ENCODE data around the gene SPECC1.
"Not testable (repeated sequence)": the region's sequence is repeated elsewhere in the genome, so short reads cannot be mapped to it uniquely, and the experiment has no call there.

Gene SPECC1

DNA sequence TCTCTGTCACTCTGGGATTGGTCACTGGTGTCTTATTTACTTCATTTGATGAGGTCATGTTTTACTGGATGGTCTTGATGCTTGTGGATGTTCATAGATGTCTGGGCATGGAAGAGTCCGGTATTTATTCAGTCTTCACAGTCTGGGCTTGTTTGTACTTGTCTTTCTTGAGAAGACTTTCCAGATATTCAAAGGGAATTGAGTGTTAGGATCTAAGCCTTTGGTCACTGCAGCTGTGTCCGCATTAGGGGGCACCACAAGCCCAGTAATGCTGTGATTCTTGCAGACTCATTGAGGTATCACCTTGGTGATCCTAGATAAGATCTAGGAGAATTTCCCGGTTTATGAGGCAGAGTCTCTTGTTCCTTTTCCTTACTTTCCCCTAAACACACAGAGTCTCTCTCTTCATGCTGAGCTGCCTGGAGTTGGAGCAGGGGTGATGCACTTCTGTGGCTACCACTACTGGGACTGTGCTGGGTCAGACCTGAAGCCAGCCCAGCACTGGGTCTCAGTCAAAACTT is 214.7 kb downstream of the SPECC1 start:
- Histone ChIP-seq H3K27me3 (ENCODE audit: control insufficient read depth, insufficient read depth, low read length) (no peaks in the 10 kb centered on the region), H3K4me1 (ENCODE audit: control insufficient read depth, low read depth, low read length) (peaks cover 22% of the 10 kb centered on the region), H3K9me3 (ENCODE audit: control insufficient read depth, low read depth, low read length) (no peaks in the 10 kb centered on the region), H3K4me3 (ENCODE audit: low read length) (no peak overlapping the region), H3K9ac (ENCODE audit: low read length) (no peak overlapping the region), H3K27ac (ENCODE audit: low read length) (no peak overlapping the region), H3K36me3 (ENCODE audit: control insufficient read depth, low read depth, low read length) (peaks cover 10% of the 10 kb centered on the region)

DNA sequence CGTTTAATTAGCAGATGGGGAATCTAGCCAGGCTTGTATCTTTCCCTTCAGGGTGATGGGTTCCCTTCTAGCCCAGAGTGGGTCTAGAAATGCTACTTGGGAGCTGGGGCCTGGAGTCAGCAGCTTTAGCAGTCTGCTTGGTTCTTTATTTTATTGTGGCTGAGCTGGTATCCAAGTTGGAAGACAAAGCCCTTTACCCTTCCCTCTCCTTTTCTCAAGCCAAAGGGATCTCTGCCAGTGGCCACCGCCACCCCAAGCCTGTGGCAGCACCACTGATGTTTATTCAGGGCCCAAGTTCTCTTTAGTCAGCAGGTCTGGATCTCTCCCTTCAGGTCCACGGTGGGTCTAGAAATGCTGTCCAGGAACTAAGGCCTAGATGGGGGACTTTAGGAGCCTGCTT is 215.2 kb downstream of the SPECC1 start:
- no peaks in the 10 kb centered on the region for H3K9me3 ChIP-seq (ENCODE audit: control insufficient read depth, low read depth, low read length)
- H3K4me3 ChIP-seq (ENCODE audit: low read length) = no peak overlapping the region
- peaks cover 14% of the 10 kb centered on the region for H3K36me3 ChIP-seq (ENCODE audit: control insufficient read depth, low read depth, low read length)
- H3K4me1 ChIP-seq (ENCODE audit: control insufficient read depth, low read depth, low read length) = peaks cover 22% of the 10 kb centered on the region
- no peaks in the 10 kb centered on the region for H3K27me3 ChIP-seq (ENCODE audit: control insufficient read depth, insufficient read depth, low read length)
- H3K9ac ChIP-seq (ENCODE audit: low read length) = no peak overlapping the region
- no peak overlapping the region for H3K27ac ChIP-seq (ENCODE audit: low read length)

DNA sequence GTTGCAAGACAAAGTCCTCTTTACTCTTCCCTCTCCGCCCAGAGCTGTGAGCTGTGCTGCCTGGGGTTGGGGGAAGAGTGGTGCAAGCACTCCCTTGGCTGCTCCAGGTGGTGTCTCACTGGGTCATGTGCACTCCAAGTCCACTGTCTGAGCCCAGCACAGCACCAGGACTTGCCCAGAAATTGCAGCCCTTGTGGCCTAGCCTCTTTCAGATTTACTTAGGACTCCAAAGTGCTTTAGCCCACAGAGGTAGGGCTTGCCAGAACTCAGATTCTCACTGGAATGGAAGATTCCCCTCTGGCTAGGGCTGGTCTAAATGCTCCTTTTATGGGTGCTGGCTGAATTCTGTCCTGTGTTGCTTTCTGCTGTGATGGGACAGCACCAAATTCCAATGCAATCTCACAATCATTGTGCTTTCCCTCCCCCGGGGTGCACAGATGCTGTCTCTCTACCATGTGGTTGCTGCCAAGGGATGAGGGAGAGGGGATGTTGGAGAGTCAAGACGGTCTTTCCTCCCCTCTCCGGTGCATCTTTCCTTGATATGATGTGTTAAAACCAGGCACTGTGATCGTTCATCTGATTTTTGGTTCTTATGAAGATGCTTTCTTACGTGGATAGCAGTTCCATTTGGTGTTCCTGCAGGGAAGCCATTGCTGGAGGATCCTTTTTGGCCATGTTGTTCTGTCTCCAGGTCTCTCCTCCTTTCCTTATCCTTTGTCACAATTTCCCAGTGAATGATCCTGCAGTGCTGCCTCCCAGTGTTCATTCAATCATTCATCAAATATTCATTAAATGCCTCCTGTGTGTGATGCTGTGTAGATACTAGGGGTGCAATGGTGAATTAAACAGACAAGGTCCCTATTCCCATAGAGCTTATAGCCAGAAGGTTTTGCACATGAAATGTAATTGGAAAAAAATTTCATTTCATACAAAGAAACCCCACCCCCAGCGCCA is 216.3 kb downstream of the SPECC1 start:
- peaks cover 18% of the 10 kb centered on the region for H3K36me3 ChIP-seq (ENCODE audit: control insufficient read depth, low read depth, low read length)
- H3K27me3 ChIP-seq (ENCODE audit: control insufficient read depth, insufficient read depth, low read length) = no peaks in the 10 kb centered on the region
- peaks cover 27% of the 10 kb centered on the region for H3K4me1 ChIP-seq (ENCODE audit: control insufficient read depth, low read depth, low read length)
- no peak overlapping the region for H3K9ac ChIP-seq (ENCODE audit: low read length)
- no peak overlapping the region for H3K4me3 ChIP-seq (ENCODE audit: low read length)
- peak overlapping the region; percentile 15 for H3K27ac ChIP-seq (ENCODE audit: low read length)
- H3K9me3 ChIP-seq (ENCODE audit: control insufficient read depth, low read depth, low read length) = no peaks in the 10 kb centered on the region

DNA sequence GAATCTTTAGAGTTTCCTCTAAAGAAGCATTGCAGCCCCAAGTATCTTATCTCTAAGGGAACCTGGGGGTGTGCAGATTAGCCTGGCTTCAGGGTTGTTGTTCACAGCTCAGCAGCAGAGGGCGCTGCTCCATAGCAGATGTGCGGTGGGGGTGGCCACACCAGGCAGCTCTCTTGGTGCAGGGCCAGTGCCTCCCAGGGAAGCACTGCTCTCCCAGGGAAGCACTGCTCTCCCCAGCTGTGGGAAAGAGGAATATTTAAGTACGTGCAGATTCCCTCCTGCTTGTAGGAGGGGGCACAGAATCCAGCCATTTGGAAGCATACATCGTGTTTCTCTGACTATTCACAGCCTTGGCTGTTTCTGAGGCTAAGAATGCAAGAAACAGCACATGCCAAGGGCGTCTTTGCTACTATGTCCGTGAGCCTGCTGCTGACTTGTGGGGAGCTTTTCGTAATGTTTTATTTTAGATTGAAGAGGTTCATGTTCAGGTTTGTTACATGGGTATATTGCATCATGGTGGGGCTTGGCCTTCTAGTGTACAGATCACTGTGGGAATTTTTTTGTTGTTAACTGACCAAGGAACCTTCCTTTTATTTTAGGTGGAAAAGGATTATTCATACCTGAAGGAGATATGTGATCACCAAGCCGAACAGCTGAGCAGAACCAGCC is 217.8 kb downstream of the SPECC1 start:
- peaks cover 28% of the 10 kb centered on the region for H3K4me1 ChIP-seq (ENCODE audit: control insufficient read depth, low read depth, low read length)
- H3K9ac ChIP-seq (ENCODE audit: low read length) = no peak overlapping the region
- peaks cover 22% of the 10 kb centered on the region for H3K36me3 ChIP-seq (ENCODE audit: control insufficient read depth, low read depth, low read length)
- H3K27ac ChIP-seq (ENCODE audit: low read length) = no peak overlapping the region
- no peaks in the 10 kb centered on the region for H3K27me3 ChIP-seq (ENCODE audit: control insufficient read depth, insufficient read depth, low read length)
- H3K9me3 ChIP-seq (ENCODE audit: control insufficient read depth, low read depth, low read length) = no peaks in the 10 kb centered on the region
- H3K4me3 ChIP-seq (ENCODE audit: low read length) = no peak overlapping the region

DNA sequence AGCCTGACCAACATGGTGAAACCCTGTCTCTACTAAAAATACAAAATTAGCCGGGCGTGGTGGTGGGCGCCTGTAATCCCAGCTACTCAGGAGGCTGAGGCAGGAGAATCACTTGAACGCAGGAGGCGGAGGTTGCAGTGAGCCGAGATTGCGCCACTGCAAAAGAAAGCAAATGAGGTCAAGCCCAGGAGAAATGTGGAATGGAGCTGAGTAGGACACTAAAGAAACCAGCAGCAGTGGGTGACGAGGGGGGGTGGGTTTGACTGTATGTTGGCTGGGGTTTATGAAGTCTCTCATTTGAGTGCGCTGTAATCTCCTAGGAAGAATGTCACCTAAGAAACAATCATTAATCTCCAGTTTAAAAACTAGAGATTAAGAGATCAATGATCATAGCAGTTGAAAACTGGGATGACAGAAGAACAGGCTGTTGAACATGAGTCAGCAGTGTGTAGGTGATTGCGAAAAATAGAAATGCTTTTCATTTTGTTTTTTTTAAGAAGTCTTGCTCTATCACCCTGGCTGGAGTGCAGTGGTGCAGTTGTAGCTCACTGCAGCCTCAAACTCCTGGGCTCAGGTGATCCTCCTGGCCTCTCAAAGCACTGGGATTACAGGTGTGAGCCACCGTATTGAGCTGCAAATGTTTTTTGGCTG is 218.7 kb downstream of the SPECC1 start:
- H3K4me3 ChIP-seq (ENCODE audit: low read length); H3K9me3 ChIP-seq (ENCODE audit: control insufficient read depth, low read depth, low read length); H3K27me3 ChIP-seq (ENCODE audit: control insufficient read depth, insufficient read depth, low read length); H3K9ac ChIP-seq (ENCODE audit: low read length); H3K27ac ChIP-seq (ENCODE audit: low read length): not testable (repeated sequence)
- H3K36me3 ChIP-seq (ENCODE audit: control insufficient read depth, low read depth, low read length) = peaks cover 31% of the 10 kb centered on the region
- peaks cover 23% of the 10 kb centered on the region for H3K4me1 ChIP-seq (ENCODE audit: control insufficient read depth, low read depth, low read length)

DNA sequence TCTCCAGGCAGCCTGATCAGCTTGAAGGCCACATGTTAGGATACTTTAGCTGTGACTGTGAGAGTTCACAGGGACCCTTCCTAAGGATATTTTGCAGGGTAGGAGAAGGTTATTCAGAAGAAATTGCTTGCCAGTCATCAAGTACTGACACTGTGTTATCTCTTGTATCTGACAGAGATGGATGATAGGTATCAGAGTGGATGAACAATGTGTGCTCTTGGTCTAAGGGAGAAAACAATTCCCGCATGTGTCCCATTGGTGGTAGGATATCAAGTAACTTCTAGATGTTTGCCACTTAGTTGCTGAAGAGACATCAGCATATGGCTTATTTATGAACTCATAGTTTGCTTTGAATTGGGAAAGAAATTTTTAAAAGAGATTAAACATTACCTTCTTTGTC is 219.3 kb downstream of the SPECC1 start:
- Histone ChIP-seq H3K4me1 (ENCODE audit: control insufficient read depth, low read depth, low read length) (peaks cover 23% of the 10 kb centered on the region), H3K9me3 (ENCODE audit: control insufficient read depth, low read depth, low read length) (no peaks in the 10 kb centered on the region), H3K9ac (ENCODE audit: low read length) (no peak overlapping the region), H3K27me3 (ENCODE audit: control insufficient read depth, insufficient read depth, low read length) (no peaks in the 10 kb centered on the region), H3K36me3 (ENCODE audit: control insufficient read depth, low read depth, low read length) (peaks cover 36% of the 10 kb centered on the region), H3K27ac (ENCODE audit: low read length) (no peak overlapping the region), H3K4me3 (ENCODE audit: low read length) (no peak overlapping the region)

DNA sequence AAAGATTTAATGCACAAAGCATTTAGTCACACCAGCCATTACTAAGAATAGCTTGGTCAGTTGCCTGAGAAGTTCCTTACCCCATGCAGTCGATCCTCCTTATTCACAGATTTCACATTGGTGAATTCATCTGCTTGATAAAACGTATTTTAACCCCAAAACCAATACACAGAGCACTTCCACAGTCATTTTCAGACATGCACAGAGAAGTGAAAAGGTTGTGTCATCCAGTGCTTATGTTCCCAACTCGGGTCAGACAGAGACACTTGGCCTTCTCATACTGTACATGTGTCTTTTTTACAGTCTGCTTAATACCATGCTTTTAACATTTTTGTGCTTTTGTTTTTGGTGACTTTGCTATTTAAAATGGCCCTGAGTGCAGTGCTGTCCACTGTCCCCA is 219.7 kb downstream of the SPECC1 start:
- peaks cover 41% of the 10 kb centered on the region for H3K36me3 ChIP-seq (ENCODE audit: control insufficient read depth, low read depth, low read length)
- peaks cover 23% of the 10 kb centered on the region for H3K4me1 ChIP-seq (ENCODE audit: control insufficient read depth, low read depth, low read length)
- no peak overlapping the region for H3K4me3 ChIP-seq (ENCODE audit: low read length)
- H3K9ac ChIP-seq (ENCODE audit: low read length) = no peak overlapping the region
- H3K27ac ChIP-seq (ENCODE audit: low read length) = no peak overlapping the region
- no peaks in the 10 kb centered on the region for H3K9me3 ChIP-seq (ENCODE audit: control insufficient read depth, low read depth, low read length)
- H3K27me3 ChIP-seq (ENCODE audit: control insufficient read depth, insufficient read depth, low read length) = no peaks in the 10 kb centered on the region

DNA sequence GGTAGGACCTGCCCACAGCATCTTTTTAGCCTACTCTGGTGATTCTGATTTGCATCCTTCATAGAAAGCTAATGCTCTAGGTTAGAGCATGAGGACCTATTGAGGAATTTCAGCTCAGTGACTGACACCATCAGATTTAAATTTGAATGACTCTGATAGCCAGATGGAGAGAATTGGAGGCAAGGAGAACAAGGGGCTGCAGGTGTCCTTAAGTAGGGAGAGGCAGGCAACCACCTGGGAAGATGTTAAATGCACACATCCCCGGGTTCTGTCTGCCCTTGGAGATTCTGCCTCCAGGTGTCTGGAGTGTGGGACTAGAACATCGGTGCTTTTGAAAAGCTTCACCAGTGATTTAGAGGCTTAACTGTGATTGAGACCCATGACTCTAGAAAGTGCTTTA is 221.8 kb downstream of the SPECC1 start:
- Histone ChIP-seq H3K36me3 (ENCODE audit: control insufficient read depth, low read depth, low read length) (peaks cover 49% of the 10 kb centered on the region), H3K9ac (ENCODE audit: low read length) (no peak overlapping the region), H3K27ac (ENCODE audit: low read length) (no peak overlapping the region), H3K27me3 (ENCODE audit: control insufficient read depth, insufficient read depth, low read length) (no peaks in the 10 kb centered on the region), H3K9me3 (ENCODE audit: control insufficient read depth, low read depth, low read length) (no peaks in the 10 kb centered on the region), H3K4me1 (ENCODE audit: control insufficient read depth, low read depth, low read length) (peaks cover 10% of the 10 kb centered on the region), H3K4me3 (ENCODE audit: low read length) (no peak overlapping the region)

DNA sequence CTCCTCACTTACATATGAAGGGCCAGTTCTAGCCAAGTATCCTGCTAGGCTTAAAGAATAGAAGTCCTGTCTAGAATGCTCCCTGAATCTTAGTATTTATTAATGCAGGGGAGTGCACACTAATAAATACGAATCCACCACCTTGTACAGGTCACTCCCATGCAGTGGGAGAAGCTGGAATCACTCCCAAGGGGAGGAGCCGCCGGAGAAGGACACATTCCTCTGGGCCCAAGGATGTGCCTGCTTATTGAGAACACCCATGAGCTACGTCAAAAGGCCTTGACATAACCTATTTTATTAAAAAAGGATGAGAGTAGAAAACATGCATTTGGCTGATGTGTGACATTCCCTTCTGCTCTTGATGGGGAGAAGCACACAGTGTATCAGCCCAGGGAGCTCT is 223.5 kb downstream of the SPECC1 start:
- H3K36me3 ChIP-seq (ENCODE audit: control insufficient read depth, low read depth, low read length) = peaks cover 49% of the 10 kb centered on the region
- H3K9ac ChIP-seq (ENCODE audit: low read length) = no peak overlapping the region
- no peak overlapping the region for H3K27ac ChIP-seq (ENCODE audit: low read length)
- no peaks in the 10 kb centered on the region for H3K27me3 ChIP-seq (ENCODE audit: control insufficient read depth, insufficient read depth, low read length)
- peaks cover 5% of the 10 kb centered on the region for H3K4me1 ChIP-seq (ENCODE audit: control insufficient read depth, low read depth, low read length)
- H3K9me3 ChIP-seq (ENCODE audit: control insufficient read depth, low read depth, low read length) = no peaks in the 10 kb centered on the region
- H3K4me3 ChIP-seq (ENCODE audit: low read length) = no peak overlapping the region

DNA sequence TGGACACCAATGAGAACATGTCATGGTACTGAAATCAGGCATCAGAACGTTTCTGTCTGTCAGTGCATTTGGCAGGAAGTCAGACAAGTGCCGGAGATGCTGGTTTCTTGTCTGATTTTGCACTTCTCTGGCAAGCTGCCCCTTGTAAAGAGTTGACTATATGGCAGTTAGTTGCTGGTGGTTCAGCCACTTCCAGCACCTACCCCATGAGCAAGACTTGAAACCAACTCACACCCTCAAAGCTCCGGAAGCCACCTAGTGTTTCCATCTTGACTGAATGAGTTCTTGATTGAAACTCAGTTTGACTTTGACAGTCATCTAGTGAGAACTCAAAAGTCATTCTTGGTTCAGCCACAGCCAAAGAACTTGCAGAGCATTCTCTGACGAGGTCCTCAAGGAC is 225.1 kb downstream of the SPECC1 start:
- Histone ChIP-seq H3K36me3 (ENCODE audit: control insufficient read depth, low read depth, low read length) (peaks cover 34% of the 10 kb centered on the region), H3K4me3 (ENCODE audit: low read length) (no peak overlapping the region), H3K9me3 (ENCODE audit: control insufficient read depth, low read depth, low read length) (no peaks in the 10 kb centered on the region), H3K27me3 (ENCODE audit: control insufficient read depth, insufficient read depth, low read length) (no peaks in the 10 kb centered on the region), H3K9ac (ENCODE audit: low read length) (no peak overlapping the region), H3K27ac (ENCODE audit: low read length) (no peak overlapping the region), H3K4me1 (ENCODE audit: control insufficient read depth, low read depth, low read length) (peaks cover 5% of the 10 kb centered on the region)

DNA sequence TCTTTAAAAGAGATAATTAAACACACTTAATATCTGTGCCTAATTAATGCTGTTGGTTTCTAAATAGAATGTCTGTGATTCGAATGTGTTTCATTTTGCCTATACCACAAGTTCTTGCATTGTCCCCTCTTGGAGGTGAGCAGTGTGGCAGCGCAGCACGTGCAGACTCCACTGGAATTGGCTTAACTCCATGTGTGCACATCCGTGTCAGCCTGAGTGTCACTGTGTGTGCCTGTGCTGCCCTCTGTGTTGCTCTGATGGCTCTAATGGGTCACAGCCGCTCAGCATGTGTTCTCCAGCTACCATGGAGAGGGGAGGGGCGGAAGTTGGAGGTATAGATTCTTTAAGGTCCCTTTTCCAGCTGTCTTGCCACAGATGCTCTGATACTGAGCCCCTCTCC is 226.6 kb downstream of the SPECC1 start:
- H3K9ac ChIP-seq (ENCODE audit: low read length) = no peak overlapping the region
- no peaks in the 10 kb centered on the region for H3K9me3 ChIP-seq (ENCODE audit: control insufficient read depth, low read depth, low read length)
- H3K4me3 ChIP-seq (ENCODE audit: low read length) = no peak overlapping the region
- H3K36me3 ChIP-seq (ENCODE audit: control insufficient read depth, low read depth, low read length) = peaks cover 30% of the 10 kb centered on the region
- H3K4me1 ChIP-seq (ENCODE audit: control insufficient read depth, low read depth, low read length) = no peaks in the 10 kb centered on the region
- H3K27me3 ChIP-seq (ENCODE audit: control insufficient read depth, insufficient read depth, low read length) = no peaks in the 10 kb centered on the region
- H3K27ac ChIP-seq (ENCODE audit: low read length) = no peak overlapping the region

All from iPS-18a (cell line).